Upper lobe of left lung (tissue), 6 donors: ENCODE measurements around the gene STXBP6. TPM values are rescaled to one million over a fixed set of nuclear protein-coding genes. Genes with fewer than 3 reads are reported as not detected.

Experiments used
- ATAC-seq, 2 donors: fragments of 200-7000 bp; cut with Tn5 transposase; one replicate each; pipeline ENCODE4 v1.9.1; 2022; ENCODE audit warnings: mild to moderate bottlenecking in 2 of 2, moderate library complexity in 2 of 2; ENCODE audit not compliant: low FRiP score in 2 of 2
- DNase-seq, 2 donors: peaks; one replicate each; pipeline ENCODE4 v3.0.0-alpha.2; 2019 to 2020
- H3K27ac ChIP-seq, 4 donors: fragments of 200-600 bp; sonication (generic); one replicate each; pipeline ENCODE4 v1.5.1; 2016 to 2019
- H3K27me3 ChIP-seq, 4 donors: fragments of 200-600 bp; sonication (generic); one replicate each; pipeline ENCODE4 v1.5.1; 2017 to 2019
- H3K36me3 ChIP-seq, 4 donors: fragments of 200-600 bp; sonication (generic); one replicate each; pipeline ENCODE4 v1.5.1; 2016 to 2019
- H3K4me1 ChIP-seq, 4 donors: fragments of 200-600 bp; sonication (generic); one replicate each; pipeline ENCODE4 v1.5.1; 2018 to 2019
- H3K4me3 ChIP-seq, 4 donors: fragments of 200-600 bp; sonication (generic); one replicate each; pipeline ENCODE4 v1.5.1; 2017 to 2019; ENCODE audit warnings: mild to moderate bottlenecking in 2 of 4, moderate library complexity in 1 of 4
- H3K9me3 ChIP-seq, 4 donors: fragments of 200-600 bp; sonication (generic); one replicate each; pipeline ENCODE4 v1.5.1; 2018 to 2019
- CTCF ChIP-seq, 6 experiments: fragments of 450-650 bp in 4 of 6; fragments of 200-600 bp in 2 of 6; sonication (generic) in 2 of 6; IDR thresholded peaks; one replicate each; pipeline ENCODE4 v1.5.1; 2016 to 2019; ENCODE audit warnings: antibody characterized with exemption in 6 of 6
- EP300 ChIP-seq, 4 donors: sonication (generic); formaldehyde crosslinking; IDR thresholded peaks; one replicate each; pipeline ENCODE4 v1.5.1; 2017; ENCODE audit warnings: antibody characterized with exemption in 4 of 4, control low read depth in 2 of 4
- POLR2A ChIP-seq, 4 donors: fragments of 450-650 bp; IDR thresholded peaks; one replicate each; pipeline ENCODE4 v1.5.1; 2016 to 2017; ENCODE audit warnings: antibody characterized with exemption in 4 of 4, mild to moderate bottlenecking in 2 of 4
- POLR2AphosphoS5 ChIP-seq, 2 donors: sonication (generic); formaldehyde crosslinking; IDR thresholded peaks; one replicate each; pipeline ENCODE4 v1.5.1; 2017; ENCODE audit warnings: antibody characterized with exemption in 2 of 2
- WGBS, 2 donors: methylation state at CpG; one replicate each; pipeline ENCODE4 v1.1.5; 2017 to 2018; 5-methylcytosine and 5-hydroxymethylcytosine counted together
- total RNA-seq, 6 donors: library from RNA; depleted of rRNA in 4 of 6; stranded (reverse); fragments of >200 nt in 4 of 6; gene quantifications; one replicate each; pipeline versions ENCODE4 v1.1.0 to v1.2.1, GENCODE V29; 2016 to 2021
- donor health status: DM: no; HTN: no; CAD: no; lungs with moderate emphysema.
- donor health status: DM: no; HTN: yes; CAD: no; lungs with severe emphysema.

STXBP6 gene
- total RNA-seq, 6 donors from 2014 or later: 13.6 to 38.3 (median 23.7) TPM

DNA sequence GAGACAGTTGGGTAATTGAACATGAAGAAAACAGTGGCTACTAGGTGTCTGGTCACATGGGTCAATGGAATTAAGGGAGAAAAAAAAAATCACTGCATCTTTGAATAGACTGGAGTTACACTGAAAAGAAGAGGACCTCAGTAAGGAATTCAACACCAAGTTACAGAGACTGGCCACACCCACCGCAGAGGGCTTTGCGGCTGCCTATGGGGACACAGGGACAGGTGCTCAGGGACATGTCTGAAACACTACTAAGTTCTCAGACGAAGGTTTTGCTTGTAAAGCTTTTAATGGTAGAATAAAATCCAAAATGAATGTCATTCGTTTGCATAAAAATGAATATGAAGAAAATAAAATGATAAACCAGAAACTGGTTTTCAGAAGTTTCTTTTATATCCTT lies 93.8 kb downstream of the STXBP6 start:
- Histone ChIP-seq H3K9me3 (no peaks in the 10 kb centered on the region), H3K4me1 (peaks cover 20 to 35% (median 30%) of the 10 kb centered on the region in 4 donors), H3K27me3 (no peaks in the 10 kb centered on the region), H3K36me3 (no peaks in the 10 kb centered on the region), H3K4me3 (no peak overlapping the region), H3K27ac (peak overlapping the region in 2 of 4 donors; percentile 14 to 35)
- ATAC-seq (no peak), DNase-seq (no peak)
- TF ChIP-seq POLR2AphosphoS5 (IDR thresholded peaks at IDR 0.05): no peak
- TF ChIP-seq POLR2A (IDR thresholded peaks at IDR 0.05): no peak
- TF ChIP-seq CTCF (IDR thresholded peaks at IDR 0.05): no peak
- TF ChIP-seq EP300 (IDR thresholded peaks at IDR 0.05): no peak
- 85 to 93% methylated on average over 4 of the region's 4 CpGs for WGBS, 2 donors

DNA sequence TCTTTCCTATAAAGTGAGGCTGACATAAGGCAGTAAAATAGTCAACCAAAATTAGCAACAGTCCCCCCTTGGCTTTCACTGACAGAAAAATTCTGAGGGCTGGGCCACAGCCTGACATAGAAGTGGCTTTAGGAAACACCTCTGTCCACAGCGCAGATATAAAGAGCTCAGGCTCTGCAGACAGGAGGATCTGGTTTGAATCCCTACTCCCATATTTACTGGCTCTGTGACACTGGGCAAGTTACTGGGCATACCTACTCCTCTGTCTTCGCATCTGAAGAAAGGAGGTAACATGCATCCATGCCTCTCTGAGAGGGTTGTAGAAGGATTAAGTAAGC lies 95.3 kb downstream of the STXBP6 start:
- H3K4me3 ChIP-seq: no peak overlapping the region
- peaks cover 11 to 22% (median 20%) of the 10 kb centered on the region in 4 donors for H3K4me1 ChIP-seq
- WGBS, 2 donors: 85 to 95% methylated on average over 2 of the region's 2 CpGs
- H3K36me3 ChIP-seq: no peaks in the 10 kb centered on the region
- no peaks in the 10 kb centered on the region for H3K27me3 ChIP-seq
- no peak for ATAC-seq
- DNase-seq: no peak
- H3K9me3 ChIP-seq: no peaks in the 10 kb centered on the region
- peak overlapping the region in 2 of 4 donors; percentile 44 to 65 for H3K27ac ChIP-seq
- no peak for TF ChIP-seq CTCF (IDR thresholded peaks at IDR 0.05)

- Histone ChIP-seq H3K27me3 (no peaks in the 10 kb centered on the region), H3K27ac (peak overlapping the region in 2 of 4 donors; percentile 44 to 65), H3K9me3 (no peaks in the 10 kb centered on the region), H3K4me1 (peaks cover 9 to 22% (median 16%) of the 10 kb centered on the region in 4 donors), H3K4me3 (no peak overlapping the region), H3K36me3 (no peaks in the 10 kb centered on the region)
- TF ChIP-seq CTCF (IDR thresholded peaks at IDR 0.05): no peak
- no peak for TF ChIP-seq POLR2A (IDR thresholded peaks at IDR 0.05)
- no peak for TF ChIP-seq POLR2AphosphoS5 (IDR thresholded peaks at IDR 0.05)
- no peak for TF ChIP-seq EP300 (IDR thresholded peaks at IDR 0.05)
- ATAC-seq (peak in 1 of 2 donors; percentile 26), DNase-seq (no peak)
- 73 to 81% methylated on average over 4 of the region's 4 CpGs for WGBS, 2 donors
Observed at GRCh38 chr14:24954037-24954699, 95.8 kb downstream of the STXBP6 start.

DNA sequence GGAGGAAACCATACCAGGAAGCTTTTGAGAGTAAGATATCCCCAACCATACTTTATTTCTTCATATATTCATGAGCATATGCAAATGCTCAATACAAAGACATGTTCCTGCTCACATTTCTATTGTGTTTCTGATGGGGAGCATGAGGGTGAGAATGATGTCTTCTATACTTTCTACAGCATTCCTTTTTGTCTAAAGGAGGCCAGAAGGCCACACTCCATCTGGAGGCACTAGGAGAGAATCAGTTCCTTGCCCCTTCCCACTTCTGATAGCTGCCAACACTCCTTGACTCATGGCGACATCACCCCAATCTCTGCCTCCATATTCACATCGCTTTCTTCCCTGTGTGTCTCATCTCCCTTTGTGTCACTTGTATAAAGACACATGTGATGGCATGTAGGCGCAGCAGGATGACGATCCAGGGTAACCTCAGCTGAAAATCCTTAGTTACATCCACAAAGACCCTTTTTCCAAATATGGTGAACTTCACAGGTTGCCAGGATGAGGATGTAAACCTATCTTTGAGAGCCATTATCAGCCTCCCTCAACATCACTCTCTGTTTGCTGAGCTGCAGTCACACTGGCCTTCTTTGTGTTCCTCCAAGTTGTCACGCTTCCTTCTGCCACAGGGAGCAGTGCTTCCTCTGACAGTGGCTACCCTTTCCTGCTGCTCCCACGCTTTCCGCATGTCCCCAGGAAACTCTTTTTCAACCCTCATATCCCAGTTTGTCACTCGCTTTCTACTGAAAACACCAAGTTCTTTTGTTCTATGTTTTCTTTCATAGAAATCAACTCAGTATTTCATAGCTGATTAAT lies 96.9 kb downstream of the STXBP6 start:
- Histone ChIP-seq H3K36me3 (no peaks in the 10 kb centered on the region), H3K27ac (peak overlapping the region in 2 of 4 donors; percentile 44 to 65), H3K27me3 (no peaks in the 10 kb centered on the region), H3K4me3 (no peak overlapping the region), H3K9me3 (no peaks in the 10 kb centered on the region), H3K4me1 (peaks cover 3 to 17% (median 6%) of the 10 kb centered on the region in 4 donors)
- ATAC-seq (no peak), DNase-seq (no peak)
- TF ChIP-seq CTCF (IDR thresholded peaks at IDR 0.05) (peak in 2 of 6 experiments; percentile 18 to 22), POLR2A (IDR thresholded peaks at IDR 0.05) (no peak)
- 78 to 82% methylated on average over 8 of the region's 8 CpGs for WGBS, 2 donors
